Measurements from ENCODE around the gene TALDO1.

Gene TALDO1

GRCh38 chr11:721741-722345, 25.4 kb upstream of the TALDO1 start:
- Histone ChIP-seq H3K9me2 (ENCODE audit: low read depth, low read length) (no peaks in the 10 kb centered on the region), H3K4me2 (ENCODE audit: low read length) (peak overlapping the region; percentile 65), H3K36me3 (ENCODE audit: insufficient read depth, low read length) (no peaks in the 10 kb centered on the region), H3K9me3 (ENCODE audit: low read length) (no peaks in the 10 kb centered on the region), H3K9ac (ENCODE audit: low read length) (no peak overlapping the region; the same call in 1 of the 2 replicates), H3K27me3 (ENCODE audit: insufficient read depth, low read length) (peaks cover 4% of the 10 kb centered on the region; the same call in 1 of the 2 replicates), H3K4me1 (ENCODE audit: insufficient read depth, low read length, severe bottlenecking) (peaks cover 48% of the 10 kb centered on the region), H3K4me3 (ENCODE audit: low read depth, low read length, poor library complexity, severe bottlenecking) (peak overlapping the region; percentile 52), H4K20me1 (ENCODE audit: insufficient read depth, low read length) (no peaks in the 10 kb centered on the region), H3K27ac (ENCODE audit: low read depth, low read length, poor library complexity, severe bottlenecking) (no peak overlapping the region), H3F3A (ENCODE audit: insufficient read depth, low read length) (0 out of 2 replicates have a peak, but pooled peaks cover 5% of the 10 kb centered on the region), H2AFZ (ENCODE audit: low read length) (no peak overlapping the region), H3K79me2 (ENCODE audit: insufficient read depth, low read length) (no peaks in the 10 kb centered on the region)
- TF ChIP-seq CTCF (IDR thresholded peaks at IDR 0.05; ENCODE audit: low read length) = no peak
- TF ChIP-seq EZH2 (IDR thresholded peaks at IDR 0.05; ENCODE audit: borderline replicate concordance, low read length) = no peak

GRCh38 chr11:722346-722811, 24.9 kb upstream of the TALDO1 start:
- H3K9ac ChIP-seq (ENCODE audit: low read length) = peak overlapping the region; percentile 20; the same call in 1 of the 2 replicates
- H3K36me3 ChIP-seq (ENCODE audit: insufficient read depth, low read length) = no peaks in the 10 kb centered on the region
- H2AFZ ChIP-seq (ENCODE audit: low read length) = no peak overlapping the region
- H3F3A ChIP-seq (ENCODE audit: insufficient read depth, low read length) = 0 out of 2 replicates have a peak, but pooled peaks cover 5% of the 10 kb centered on the region
- peaks cover under 1% of the 10 kb centered on the region; the same call in 1 of the 2 replicates for H3K27me3 ChIP-seq (ENCODE audit: insufficient read depth, low read length)
- peaks cover 51% of the 10 kb centered on the region for H3K4me1 ChIP-seq (ENCODE audit: insufficient read depth, low read length, severe bottlenecking)
- H3K4me2 ChIP-seq (ENCODE audit: low read length) = peak overlapping the region; percentile 65
- no peaks in the 10 kb centered on the region for H4K20me1 ChIP-seq (ENCODE audit: insufficient read depth, low read length)
- peak overlapping the region; percentile 52 for H3K4me3 ChIP-seq (ENCODE audit: low read depth, low read length, poor library complexity, severe bottlenecking)
- H3K79me2 ChIP-seq (ENCODE audit: insufficient read depth, low read length) = no peaks in the 10 kb centered on the region
- no peak overlapping the region for H3K27ac ChIP-seq (ENCODE audit: low read depth, low read length, poor library complexity, severe bottlenecking)
- H3K9me2 ChIP-seq (ENCODE audit: low read depth, low read length) = no peaks in the 10 kb centered on the region
- no peak for TF ChIP-seq EZH2 (IDR thresholded peaks at IDR 0.05; ENCODE audit: borderline replicate concordance, low read length)
- no peak for TF ChIP-seq CTCF (IDR thresholded peaks at IDR 0.05; ENCODE audit: low read length)
- no peaks in the 10 kb centered on the region for H3K9me3 ChIP-seq (ENCODE audit: low read length)

GRCh38 chr11:723120-723883, 24.0 kb upstream of the TALDO1 start:
- Histone ChIP-seq H3K4me3 (ENCODE audit: low read depth, low read length, poor library complexity, severe bottlenecking) (peak overlapping the region; percentile 46), H4K20me1 (ENCODE audit: insufficient read depth, low read length) (no peaks in the 10 kb centered on the region), H3K79me2 (ENCODE audit: insufficient read depth, low read length) (no peaks in the 10 kb centered on the region), H3K36me3 (ENCODE audit: insufficient read depth, low read length) (no peaks in the 10 kb centered on the region), H3K27me3 (ENCODE audit: insufficient read depth, low read length) (no peaks in the 10 kb centered on the region; the same call in 1 of the 2 replicates), H3F3A (ENCODE audit: insufficient read depth, low read length) (0 out of 2 replicates have a peak, but pooled peaks cover 5% of the 10 kb centered on the region), H3K9ac (ENCODE audit: low read length) (no peak overlapping the region), H3K4me2 (ENCODE audit: low read length) (peak overlapping the region; percentile 67), H3K9me2 (ENCODE audit: low read depth, low read length) (no peaks in the 10 kb centered on the region), H3K9me3 (ENCODE audit: low read length) (no peaks in the 10 kb centered on the region), H2AFZ (ENCODE audit: low read length) (no peak overlapping the region), H3K4me1 (ENCODE audit: insufficient read depth, low read length, severe bottlenecking) (peaks cover 51% of the 10 kb centered on the region), H3K27ac (ENCODE audit: low read depth, low read length, poor library complexity, severe bottlenecking) (peak overlapping the region; percentile 24)
- no peak for TF ChIP-seq EZH2 (IDR thresholded peaks at IDR 0.05; ENCODE audit: borderline replicate concordance, low read length)
- peak; percentile 91 for TF ChIP-seq CTCF (IDR thresholded peaks at IDR 0.05; ENCODE audit: low read length)
